Fibroblast of lung (primary cell): ENCODE measurements around the gene CELSR3. TPM values are rescaled to one million over a fixed set of nuclear protein-coding genes. Genes with fewer than 3 reads are reported as not detected.

ENCODE experiments used
- DNase-seq, 2 donors: peaks; one replicate each; pipeline versions ENCODE4 v3.0.0 to v3.0.0-alpha.2; 2010; ENCODE audit warnings: low read depth in 2 of 2
- H2AFZ ChIP-seq: 2 replicates; pipeline ENCODE4 v1.5.1; 2012; ENCODE audit warnings: low read length, control low read depth, inconsistent platforms
- H3K27ac ChIP-seq: 2 replicates; pipeline ENCODE4 v1.5.1; 2011; ENCODE audit warnings: low read length, control low read depth; ENCODE audit not compliant: insufficient read depth
- H3K27me3 ChIP-seq: 2 replicates; pipeline ENCODE4 v1.5.1; 2011; ENCODE audit warnings: mild to moderate bottlenecking, low read length; ENCODE audit not compliant: control insufficient read depth, insufficient read depth
- H3K36me3 ChIP-seq: 2 replicates; pipeline ENCODE4 v1.5.1; 2011; ENCODE audit warnings: low read length; ENCODE audit not compliant: control insufficient read depth, insufficient read depth
- H3K4me1 ChIP-seq: 2 replicates; pipeline ENCODE4 v1.5.1; 2011; ENCODE audit warnings: low read length; ENCODE audit not compliant: control insufficient read depth, insufficient read depth; ENCODE audit errors: extremely low read depth
- H3K4me2 ChIP-seq: 2 replicates; pipeline ENCODE4 v1.5.1; 2011; ENCODE audit warnings: low read length, control low read depth; ENCODE audit not compliant: insufficient read depth; ENCODE audit errors: extremely low read depth
- H3K4me3 ChIP-seq, 4 experiments: fragments of 200-600 bp in 1 of 4; sonication (generic) in 1 of 4; replicated peaks in 1 of 4; 2 replicates each; pipeline ENCODE4 v1.5.1; 2011 to 2016; ENCODE audit warnings: low read length in 4 of 4, low read depth in 3 of 4, mild to moderate bottlenecking in 3 of 4, control low read depth in 2 of 4, inconsistent platforms in 1 of 4, mixed read lengths in 1 of 4; ENCODE audit not compliant: insufficient read depth in 1 of 4; ENCODE audit errors: control extremely low read depth in 1 of 4
- H3K79me2 ChIP-seq: 2 replicates; pipeline ENCODE4 v1.5.1; 2012; ENCODE audit warnings: mild to moderate bottlenecking, low read length, inconsistent platforms; ENCODE audit not compliant: control insufficient read depth, insufficient read depth
- H3K9ac ChIP-seq: 2 replicates; pipeline ENCODE4 v1.5.1; 2011; ENCODE audit warnings: mild to moderate bottlenecking, low read length, control low read depth; ENCODE audit not compliant: insufficient read depth
- H3K9me3 ChIP-seq: 2 replicates; pipeline ENCODE4 v1.5.1; 2012; ENCODE audit warnings: low read depth, low read length; ENCODE audit not compliant: control insufficient read depth, insufficient read depth
- H4K20me1 ChIP-seq: 2 replicates; pipeline ENCODE4 v1.5.1; 2011; ENCODE audit warnings: low read length; ENCODE audit not compliant: control insufficient read depth, insufficient read depth; ENCODE audit errors: extremely low read depth
- CTCF ChIP-seq, 2 donors: IDR thresholded peaks in 1 of 2; conservative IDR thresholded peaks in 1 of 2; 1 replicate in 1 of 2; 2 replicates in 1 of 2; pipeline ENCODE4 v1.5.1; 2011 to 2012; ENCODE audit warnings: low read length in 2 of 2, control low read depth in 1 of 2, inconsistent platforms in 1 of 2, low read depth in 1 of 2, mild to moderate bottlenecking in 1 of 2
- EZH2 ChIP-seq: IDR thresholded peaks from 2 replicates; pipeline ENCODE4 v1.5.1; 2012; ENCODE audit warnings: low read length, control low read depth, mild to moderate bottlenecking; ENCODE audit errors: missing control alignments
- polyA plus RNA-seq, 2 donors: library from polyadenylated mRNA; depleted of rRNA in 1 of 2; stranded (reverse) in 1 of 2; unstranded in 1 of 2; fragments of >200 nt; gene quantifications; 2 replicates each; pipeline ENCODE4 v1.2.1, GENCODE V29; 2011 to 2012; ENCODE audit warnings: missing spikeins in 1 of 2
- total RNA-seq: library from RNA; depleted of rRNA; stranded (reverse); fragments of >200 nt; gene quantifications from 2 replicates; pipeline ENCODE4 v1.2.1, GENCODE V29; 2014

Gene CELSR3
- total and polyA plus RNA-seq, 2 donors (not counting 1 experiment from before 2014, with no cell fraction given) = 0.44 to 2.1 TPM

- no peaks in the 10 kb centered on the region for H3K27me3 ChIP-seq
- H3K4me3 ChIP-seq = no peak overlapping the region
- peaks cover 50% of the 10 kb centered on the region for H3K36me3 ChIP-seq
- H3K9me3 ChIP-seq = no peaks in the 10 kb centered on the region
- no peak for TF ChIP-seq CTCF (conservative IDR thresholded peaks at IDR 0.05 in 1 of 2, IDR thresholded peaks at IDR 0.05 in 1 of 2; ENCODE audit: low read depth in 1 of 2, low read length in 2 of 2)
- no peak for TF ChIP-seq EZH2
- DNase-seq = no peak
- no peak overlapping the region for H3K9ac ChIP-seq
- H3K79me2 ChIP-seq = no peaks in the 10 kb centered on the region
- H2AFZ ChIP-seq = no peak overlapping the region
- H3K4me2 ChIP-seq = no peak overlapping the region
- no peak overlapping the region for H3K27ac ChIP-seq
- H3K4me1 ChIP-seq = peaks cover 28% of the 10 kb centered on the region
- H4K20me1 ChIP-seq = no peaks in the 10 kb centered on the region
Measured at GRCh38 chr3:48601622-48601994, 61.1 kb downstream of the CELSR3 start.

GRCh38 chr3:48600711-48601621, 61.7 kb downstream of the CELSR3 start:
- H3K4me1 ChIP-seq = peaks cover 30% of the 10 kb centered on the region
- no peak for TF ChIP-seq CTCF (conservative IDR thresholded peaks at IDR 0.05 in 1 of 2, IDR thresholded peaks at IDR 0.05 in 1 of 2; ENCODE audit: low read depth in 1 of 2, low read length in 2 of 2)
- no peak for TF ChIP-seq EZH2
- H3K27ac ChIP-seq = no peak overlapping the region
- no peak overlapping the region for H2AFZ ChIP-seq
- H3K9ac ChIP-seq = no peak overlapping the region
- H3K9me3 ChIP-seq = no peaks in the 10 kb centered on the region
- DNase-seq = no peak
- no peaks in the 10 kb centered on the region for H4K20me1 ChIP-seq
- no peaks in the 10 kb centered on the region for H3K79me2 ChIP-seq
- H3K4me2 ChIP-seq = no peak overlapping the region
- no peaks in the 10 kb centered on the region for H3K27me3 ChIP-seq
- no peak overlapping the region for H3K4me3 ChIP-seq
- peaks cover 50% of the 10 kb centered on the region for H3K36me3 ChIP-seq

- Histone ChIP-seq H3K4me3 (no peak overlapping the region), H3K9me3 (no peaks in the 10 kb centered on the region), H3K4me1 (peaks cover 40% of the 10 kb centered on the region), H3K36me3 (peaks cover 39% of the 10 kb centered on the region), H3K9ac (no peak overlapping the region), H3K27ac (peak overlapping the region; percentile 95), H3K79me2 (no peaks in the 10 kb centered on the region), H3K27me3 (no peaks in the 10 kb centered on the region), H3K4me2 (peak overlapping the region; percentile 69), H4K20me1 (no peaks in the 10 kb centered on the region), H2AFZ (no peak overlapping the region)
- DNase-seq = no peak
- TF ChIP-seq EZH2 = no peak
- no peak for TF ChIP-seq CTCF (conservative IDR thresholded peaks at IDR 0.05 in 1 of 2, IDR thresholded peaks at IDR 0.05 in 1 of 2; ENCODE audit: low read depth in 1 of 2, low read length in 2 of 2)
Measured at GRCh38 chr3:48599509-48600285, 63.0 kb downstream of the CELSR3 start.
